ENCODE results near the gene ETV5.

DNA sequence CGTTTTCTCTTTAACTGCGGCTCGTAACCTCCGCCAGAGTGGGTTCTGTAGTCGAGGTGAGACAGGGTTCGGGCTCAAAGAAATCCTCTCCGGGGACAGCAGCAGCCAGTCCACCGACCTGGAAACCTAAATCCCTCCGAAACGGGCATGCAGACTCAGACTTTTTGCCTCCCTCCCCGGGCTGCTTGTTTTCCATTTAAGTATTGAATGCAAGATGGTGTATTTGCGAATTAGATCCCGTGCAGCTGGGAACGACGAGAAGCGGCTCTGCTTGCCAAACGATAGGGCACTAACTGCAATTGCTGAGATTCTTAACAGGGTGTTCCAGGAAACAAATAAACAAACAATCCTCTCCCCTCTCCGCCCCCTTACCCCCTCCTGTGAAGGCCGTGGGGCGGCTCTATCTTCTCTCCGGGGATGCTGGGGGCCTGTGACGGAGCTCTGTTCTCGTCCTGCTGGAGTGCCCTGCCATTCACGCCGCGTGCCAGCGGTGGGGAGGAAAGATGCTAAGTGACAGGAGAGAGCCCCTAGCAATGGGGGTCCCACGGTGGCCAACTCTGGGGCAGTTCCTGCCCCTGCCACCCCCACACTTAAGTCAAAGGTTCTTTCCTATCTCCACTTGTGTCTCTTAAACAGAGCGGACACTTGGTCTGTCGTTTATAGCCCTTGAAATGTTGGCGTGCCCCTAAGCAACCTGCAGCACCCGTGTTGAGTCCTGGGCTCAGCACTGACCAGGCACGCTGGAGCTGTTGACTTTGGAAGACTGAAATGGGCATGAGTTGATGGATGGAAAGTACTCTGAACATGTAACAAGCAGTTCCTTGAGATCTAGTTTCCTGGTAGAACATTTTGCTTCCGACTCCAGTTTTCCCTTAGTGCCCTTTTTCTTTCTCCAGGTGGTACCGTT is 1.3 kb upstream of the ETV5 start:
- TF ChIP-seq POLR2A (IDR thresholded peaks at IDR 0.05): no peak
- TF ChIP-seq, protein P1, sequence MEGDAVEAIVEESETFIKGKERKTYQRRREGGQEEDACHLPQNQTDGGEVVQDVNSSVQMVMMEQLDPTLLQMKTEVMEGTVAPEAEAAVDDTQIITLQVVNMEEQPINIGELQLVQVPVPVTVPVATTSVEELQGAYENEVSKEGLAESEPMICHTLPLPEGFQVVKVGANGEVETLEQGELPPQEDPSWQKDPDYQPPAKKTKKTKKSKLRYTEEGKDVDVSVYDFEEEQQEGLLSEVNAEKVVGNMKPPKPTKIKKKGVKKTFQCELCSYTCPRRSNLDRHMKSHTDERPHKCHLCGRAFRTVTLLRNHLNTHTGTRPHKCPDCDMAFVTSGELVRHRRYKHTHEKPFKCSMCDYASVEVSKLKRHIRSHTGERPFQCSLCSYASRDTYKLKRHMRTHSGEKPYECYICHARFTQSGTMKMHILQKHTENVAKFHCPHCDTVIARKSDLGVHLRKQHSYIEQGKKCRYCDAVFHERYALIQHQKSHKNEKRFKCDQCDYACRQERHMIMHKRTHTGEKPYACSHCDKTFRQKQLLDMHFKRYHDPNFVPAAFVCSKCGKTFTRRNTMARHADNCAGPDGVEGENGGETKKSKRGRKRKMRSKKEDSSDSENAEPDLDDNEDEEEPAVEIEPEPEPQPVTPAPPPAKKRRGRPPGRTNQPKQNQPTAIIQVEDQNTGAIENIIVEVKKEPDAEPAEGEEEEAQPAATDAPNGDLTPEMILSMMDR (IDR thresholded peaks at IDR 0.05): no peak

All from uterus (tissue), 2 donors.